GM21576 (cell line): ENCODE data around the gene UGT1A9.

Experiments
- ATAC-seq: cut with Tn5 transposase; IDR thresholded peaks from one replicate; pipeline ENCODE4 v1.9.1; 2021; ENCODE audit warnings: mild to moderate bottlenecking, moderate library complexity; ENCODE audit not compliant: unreplicated experiment

The UGT1A9 gene

GRCh38 chr2:233793465-233794127 is 121.9 kb downstream of the UGT1A9 start:
- no peak for ATAC-seq

- ATAC-seq, result no peak
Measured at GRCh38 chr2:233794128-233794658, 122.5 kb downstream of the UGT1A9 start.

GRCh38 chr2:233795735-233796171 is 124.1 kb downstream of the UGT1A9 start:
- ATAC-seq, result no peak

GRCh38 chr2:233796254-233796653 is 124.6 kb downstream of the UGT1A9 start:
- no peak for ATAC-seq

DNA sequence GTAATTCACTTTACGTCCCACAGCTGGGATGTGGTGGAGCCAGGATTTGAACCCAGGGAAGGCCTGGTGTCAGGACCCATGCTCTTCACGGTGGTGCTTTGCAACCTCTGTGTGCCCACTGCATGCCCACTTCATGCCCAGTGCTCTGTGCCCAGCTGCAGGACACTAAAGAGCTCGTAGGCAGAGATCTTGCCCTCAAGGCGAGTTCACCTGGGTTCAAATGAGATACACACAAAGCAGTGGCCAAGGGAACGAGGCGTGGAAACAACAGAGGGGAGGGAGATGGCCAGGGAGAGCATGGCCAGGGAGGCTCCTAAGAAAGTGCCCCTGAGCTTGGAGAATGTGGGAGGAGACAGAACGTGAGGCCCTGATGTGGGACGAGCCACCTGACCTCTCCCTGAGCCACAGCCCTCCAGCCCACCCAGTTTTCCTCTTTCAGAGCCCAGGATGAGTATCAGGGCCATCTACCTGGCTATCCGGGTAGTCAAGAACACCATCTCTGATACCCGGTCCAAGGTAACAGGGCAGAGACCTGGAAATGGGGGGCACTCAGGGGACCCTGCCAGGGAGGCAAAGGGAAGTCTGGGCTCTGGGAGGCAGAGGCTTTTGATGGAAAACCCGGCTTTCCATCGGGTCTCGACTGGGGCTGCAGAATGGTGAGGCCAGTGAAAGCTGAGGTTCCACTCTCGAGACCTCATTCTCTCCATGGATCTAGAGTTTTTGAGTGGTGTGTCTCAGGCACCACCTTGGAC is 126.8 kb downstream of the UGT1A9 start:
- no peak for ATAC-seq

- ATAC-seq, result no peak
Measured at GRCh38 chr2:233799087-233799665, 127.5 kb downstream of the UGT1A9 start.

DNA sequence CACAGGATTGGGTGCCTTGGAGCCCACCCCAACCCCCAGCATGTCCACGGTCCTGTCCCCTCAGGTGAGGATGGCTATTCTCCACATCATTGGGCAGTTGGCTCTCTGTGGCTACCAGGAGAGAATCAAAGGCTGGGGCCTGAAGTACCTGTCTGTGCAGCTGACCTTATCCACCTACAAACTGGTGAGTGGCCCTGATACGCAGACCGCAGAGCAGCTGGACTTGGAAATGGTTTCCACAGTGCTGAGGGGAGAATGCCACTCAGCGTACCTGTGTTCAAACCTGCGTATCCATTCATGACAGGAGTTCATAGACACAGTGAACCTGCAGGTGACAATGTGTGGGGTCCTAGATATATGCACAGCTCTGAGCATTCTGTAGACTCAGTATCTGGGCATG is 128.0 kb downstream of the UGT1A9 start:
- ATAC-seq, result no peak

- no peak for ATAC-seq
Measured at GRCh38 chr2:233800208-233800607, 128.5 kb downstream of the UGT1A9 start.

DNA sequence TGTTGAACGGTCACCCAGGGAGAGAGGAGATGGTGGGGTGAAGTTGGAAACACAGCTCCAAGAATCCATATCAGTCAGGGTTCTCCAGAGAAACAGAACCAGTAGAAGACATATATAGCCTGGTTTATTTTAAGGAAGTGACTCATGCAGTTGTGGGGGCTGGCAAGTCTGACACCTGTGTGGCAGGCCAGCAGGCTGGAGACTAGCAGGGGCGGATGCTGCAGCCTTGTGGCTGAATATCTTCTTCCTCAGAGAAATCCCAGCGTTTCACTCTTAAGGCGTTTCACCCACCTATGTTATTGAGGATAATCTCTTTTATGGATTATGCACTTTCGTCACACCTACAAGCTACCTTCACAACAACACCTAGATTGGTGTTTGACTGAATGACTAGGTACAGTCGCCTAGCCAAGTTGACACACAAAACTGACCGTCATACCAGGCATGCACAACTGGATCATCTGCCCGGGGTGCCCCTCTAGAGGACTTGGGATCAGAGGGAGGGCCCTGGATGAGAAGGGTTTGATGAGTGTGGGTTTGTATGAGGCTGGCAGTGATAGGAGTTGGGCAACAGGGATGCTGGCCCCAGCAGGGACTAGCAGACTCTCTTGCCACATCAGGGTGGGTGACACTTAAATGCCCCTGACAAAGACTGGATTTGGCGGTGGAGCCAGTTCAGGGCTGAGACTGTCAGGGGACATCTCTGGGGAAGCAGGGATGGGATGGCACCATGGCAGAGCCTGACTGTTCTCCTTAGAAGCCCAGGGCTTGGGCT is 129.8 kb downstream of the UGT1A9 start:
- ATAC-seq, result no peak

DNA sequence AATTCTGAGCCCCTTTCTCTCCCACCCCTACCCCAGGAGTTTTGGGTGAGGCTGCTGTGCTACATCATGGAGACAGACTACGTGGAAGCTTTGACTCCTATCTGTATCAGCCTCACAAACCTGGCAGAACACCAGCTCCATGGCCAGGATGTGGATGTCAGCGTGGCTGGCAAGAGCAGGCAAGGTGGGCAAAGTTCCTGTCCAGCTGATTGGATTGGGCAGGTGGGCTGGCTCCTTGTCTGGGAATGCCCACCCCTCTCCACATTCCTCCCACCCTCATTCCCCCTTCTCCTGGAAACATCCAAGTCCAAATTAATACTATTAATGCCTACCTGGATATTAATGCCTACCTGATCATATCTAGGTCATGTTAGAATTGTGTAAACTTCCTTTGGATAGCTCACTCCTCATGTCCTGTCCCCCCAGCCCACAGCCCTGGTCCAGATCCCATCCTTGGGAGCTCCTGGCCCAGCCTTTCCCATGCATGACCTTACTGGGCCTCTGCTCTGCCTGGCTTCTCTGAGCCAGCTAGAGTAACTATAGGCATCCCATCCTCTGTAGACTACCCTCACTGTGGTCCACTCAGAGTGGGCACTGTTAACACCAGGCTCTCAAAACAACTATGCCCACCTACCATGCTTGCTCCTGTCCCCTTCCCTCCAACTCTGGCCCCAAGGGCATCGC is 130.6 kb downstream of the UGT1A9 start:
- ATAC-seq, result no peak

DNA sequence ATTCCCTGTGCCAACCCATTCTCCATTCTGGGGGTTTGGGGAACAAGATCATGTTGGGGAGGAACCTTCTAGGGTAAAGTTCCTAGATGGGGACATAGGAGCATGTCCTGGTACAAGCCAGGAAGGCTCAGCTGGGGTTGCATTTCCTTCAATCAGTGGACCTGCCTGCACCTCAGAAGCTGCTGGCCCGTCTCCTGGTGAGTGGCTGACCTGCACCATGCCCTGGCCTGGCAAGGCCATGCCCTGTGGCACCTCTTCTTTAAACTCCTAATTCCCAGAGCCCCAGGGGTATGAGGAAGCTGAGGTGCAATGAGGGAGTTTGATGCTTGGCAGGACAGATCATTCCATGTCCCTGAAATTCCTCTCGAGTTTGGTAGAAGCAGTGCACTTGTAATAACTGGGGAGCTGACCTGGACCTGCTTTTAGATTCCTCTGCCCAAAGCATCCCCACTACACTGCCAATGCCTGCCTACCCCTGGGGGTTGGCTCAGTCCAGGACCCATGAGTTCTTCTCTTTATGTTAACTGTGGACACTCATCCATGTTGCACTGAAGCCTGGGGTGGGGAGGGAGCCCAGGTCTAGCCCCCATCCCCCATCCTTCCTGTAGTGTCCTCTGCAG is 131.7 kb downstream of the UGT1A9 start:
- ATAC-seq, result no peak

DNA sequence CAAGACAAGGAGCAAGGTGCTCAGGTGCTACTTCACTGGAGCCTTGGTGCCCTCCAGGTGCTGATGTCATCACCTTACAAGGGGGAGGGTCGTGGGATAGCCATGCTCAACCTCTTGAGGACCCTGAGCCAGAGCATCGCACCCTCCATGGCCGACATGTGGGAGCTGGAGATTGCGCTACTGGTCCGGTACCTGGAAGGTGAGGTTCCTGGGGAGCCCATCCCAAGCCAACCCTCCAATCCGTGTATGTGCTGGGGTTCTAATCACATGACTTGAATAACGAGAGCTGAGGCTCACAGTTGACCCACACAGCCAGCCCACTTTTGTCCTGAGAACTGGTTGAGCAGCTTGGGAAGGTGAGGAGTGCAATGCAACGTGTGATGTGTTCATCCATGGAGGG is 132.3 kb downstream of the UGT1A9 start:
- ATAC-seq, result no peak

- no peak for ATAC-seq
Measured at GRCh38 chr2:233807215-233807865, 135.6 kb downstream of the UGT1A9 start.

DNA sequence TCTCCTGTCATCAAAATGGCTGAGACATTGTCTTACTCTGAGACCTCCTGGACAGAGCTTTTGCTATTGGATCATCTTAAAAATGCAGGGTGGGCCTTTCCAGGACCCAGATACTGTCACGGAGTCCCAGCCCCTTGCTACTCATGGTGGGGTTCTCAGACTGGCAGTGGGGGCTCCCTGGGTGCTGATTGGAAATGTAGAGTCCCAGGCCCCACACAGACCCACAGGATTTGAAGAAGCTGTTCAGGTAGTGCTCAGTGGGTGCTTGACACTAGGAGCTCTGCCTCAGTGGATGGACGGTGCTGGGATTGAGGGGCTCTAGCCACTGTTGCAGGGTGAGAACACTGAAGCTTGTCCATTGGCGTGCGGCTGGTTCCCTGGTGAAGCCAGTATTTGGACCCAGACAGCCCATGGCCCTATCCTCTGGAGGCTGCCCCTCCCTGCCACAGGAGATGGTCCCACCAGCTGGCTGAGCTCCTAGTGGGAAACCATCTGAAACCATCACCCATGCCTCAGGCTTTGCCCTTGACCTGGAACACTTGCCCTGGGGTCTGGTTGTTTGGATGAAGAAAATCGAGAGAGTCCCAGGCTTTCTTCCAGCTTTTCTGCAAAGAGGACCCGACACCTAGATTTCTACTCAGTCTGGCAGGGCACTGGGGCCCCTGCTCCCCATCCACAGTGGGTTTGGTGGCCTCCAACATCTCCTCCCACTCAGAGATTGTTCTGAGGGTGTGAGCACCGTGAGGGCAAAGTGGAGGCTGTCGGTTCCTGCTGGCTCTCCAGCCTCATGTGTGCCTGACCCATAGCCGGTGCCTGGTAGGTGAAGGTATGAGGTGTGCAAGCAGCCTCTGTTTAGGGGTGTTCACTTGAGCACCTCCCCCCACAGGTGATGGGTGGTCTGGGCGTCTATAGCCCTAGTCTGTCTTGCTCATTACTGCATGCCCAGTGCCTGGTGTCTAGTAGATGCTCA is 136.6 kb downstream of the UGT1A9 start:
- no peak for ATAC-seq

DNA sequence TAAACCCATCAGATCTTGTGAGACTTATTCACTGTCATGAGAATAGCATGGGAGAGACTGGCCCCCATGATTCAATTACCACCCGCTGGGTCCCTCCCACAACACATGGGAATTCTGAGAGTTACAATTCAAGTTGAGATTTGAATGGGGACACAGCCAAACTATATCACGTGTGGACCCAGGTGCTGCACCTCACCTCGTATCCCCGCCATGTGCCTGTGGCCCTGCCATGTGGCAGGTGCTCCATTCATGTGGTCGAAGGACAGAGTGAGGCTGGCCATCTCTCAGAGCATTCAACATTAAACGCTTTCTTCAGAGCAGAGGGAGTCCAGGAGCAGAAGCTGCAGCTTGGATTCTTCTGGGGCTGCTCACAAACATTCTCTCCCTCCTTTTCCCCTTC is 138.7 kb downstream of the UGT1A9 start:
- no peak for ATAC-seq

- no peak for ATAC-seq
Measured at GRCh38 chr2:233811087-233811486, 139.4 kb downstream of the UGT1A9 start.

DNA sequence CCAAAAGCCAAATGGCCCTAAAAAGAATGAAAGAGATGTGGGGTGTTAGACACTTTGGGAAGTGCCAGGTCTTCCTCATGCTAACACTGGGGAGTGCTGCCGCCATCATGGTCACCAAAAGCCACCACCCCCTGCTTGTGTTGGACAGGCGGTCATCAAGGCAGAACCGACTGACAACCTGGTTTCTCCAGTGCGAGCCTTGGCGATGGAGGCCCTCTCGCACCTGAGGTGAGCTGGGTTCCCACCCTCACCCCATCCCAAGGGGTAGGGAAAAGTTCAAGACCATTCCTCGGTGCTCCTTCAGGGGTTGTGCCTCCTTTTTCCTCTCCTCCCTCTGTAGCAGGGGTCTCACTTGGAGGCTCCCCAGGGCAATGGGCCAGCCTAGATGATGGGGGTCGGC is 140.0 kb downstream of the UGT1A9 start:
- ATAC-seq, result no peak

- ATAC-seq, result no peak
Measured at GRCh38 chr2:233813236-233814055, 141.7 kb downstream of the UGT1A9 start.
